Activated CD8-positive, alpha-beta T cell treated with anti-CD3 and anti-CD28 coated beads, Interleukin-2, amount 10 ng/mL, durations not matched to agents 7 days and 5 days (primary cell): Measurements from ENCODE around the gene THADA. TPM values are rescaled to one million over a fixed set of nuclear protein-coding genes. Genes with fewer than 3 reads are reported as not detected.

Source experiments
- ATAC-seq: fragments of 150-1000 bp; cut with Tn5 transposase; one replicate; pipeline ENCODE4 v1.10.0; 2021; ENCODE audit warnings: moderate library complexity
- CTCF ChIA-PET: fragments of 350-600 bp; sonication (Branson Sonifier 250); formaldehyde crosslinking; loops from one replicate; lab custom pipeline; 2021; ENCODE audit warnings: antibody characterized with exemption; lab: Charles Lee
- POLR2A ChIA-PET: fragments of 350-600 bp; sonication (Branson Sonifier 250); formaldehyde crosslinking; loops from one replicate; lab custom pipeline; 2021; ENCODE audit warnings: antibody characterized with exemption; lab: Charles Lee
- DNase-seq: peaks from one replicate; pipeline ENCODE4 v3.0.0-alpha.2; 2020
- H3K27ac Mint-ChIP-seq: one replicate; pipeline ENCODE4 v1.8.0; 2021; ENCODE audit warnings: mild to moderate bottlenecking, mixed read lengths
- H3K27me3 Mint-ChIP-seq: one replicate; pipeline ENCODE4 v1.8.0; 2021; ENCODE audit warnings: low read depth, mixed read lengths
- H3K36me3 Mint-ChIP-seq: one replicate; pipeline ENCODE4 v1.8.0; 2021; ENCODE audit warnings: low read depth, mixed read lengths
- H3K4me1 Mint-ChIP-seq: one replicate; pipeline ENCODE4 v1.8.0; 2021; ENCODE audit warnings: low read depth, mixed read lengths
- H3K4me3 Mint-ChIP-seq: one replicate; pipeline ENCODE4 v1.8.0; 2021; ENCODE audit warnings: mild to moderate bottlenecking, mixed read lengths
- H3K9me3 Mint-ChIP-seq: one replicate; pipeline ENCODE4 v1.8.0; 2022; ENCODE audit warnings: mixed read lengths; ENCODE audit not compliant: insufficient read depth
- total RNA-seq, 2 experiments: library from RNA; stranded (reverse); gene quantifications; one replicate each; pipeline ENCODE4 v1.2.3, GENCODE V29; 2021

Gene THADA
- total RNA-seq, 2 experiments from 2014 or later: 27.0 to 31.9 TPM

DNA sequence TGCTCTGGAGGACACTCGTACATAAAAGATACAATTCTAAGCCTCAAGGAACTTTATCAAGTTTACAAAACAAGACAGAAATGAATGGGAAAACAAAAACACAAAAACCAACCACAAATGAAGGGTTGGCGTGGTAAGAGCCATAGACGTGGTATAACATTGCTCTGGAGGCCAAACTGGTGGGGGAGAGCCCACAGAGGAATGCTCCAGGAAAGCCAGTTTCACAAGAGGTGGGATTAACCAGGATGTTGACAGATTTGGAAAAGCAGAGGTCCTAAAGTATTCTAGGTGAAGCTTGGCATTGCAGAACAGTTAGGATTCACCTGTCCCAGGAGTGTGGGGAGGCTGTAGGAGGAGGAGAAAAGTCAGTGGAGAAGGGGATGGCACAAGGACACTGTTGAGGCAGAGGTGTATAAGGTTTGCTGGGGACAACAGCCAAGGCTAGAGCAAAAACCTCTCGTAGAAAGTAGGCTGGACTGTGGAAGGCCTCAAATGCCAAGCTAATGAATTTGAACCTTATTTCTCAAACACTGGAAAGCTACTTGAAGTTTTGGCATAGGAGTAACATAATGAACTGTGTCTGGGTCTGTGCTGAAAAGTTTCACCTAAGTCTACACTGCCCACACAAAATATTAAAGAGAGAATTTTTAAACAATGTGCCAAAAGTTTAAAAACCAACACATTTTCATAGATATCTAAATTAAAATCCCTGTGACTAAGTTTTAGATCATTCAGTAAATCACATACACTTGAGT lies 135.1 kb downstream of the THADA start:
- CTCF ChIA-PET: interaction anchor here (1.2 to 1.7 kb wide), 2 partner anchors 24 to 35 kb away, joined by 3 to 7 read pairs; no protein-coding TSS in a partner anchor
- no peaks in the 10 kb centered on the region for H3K9me3 Mint-ChIP-seq

DNA sequence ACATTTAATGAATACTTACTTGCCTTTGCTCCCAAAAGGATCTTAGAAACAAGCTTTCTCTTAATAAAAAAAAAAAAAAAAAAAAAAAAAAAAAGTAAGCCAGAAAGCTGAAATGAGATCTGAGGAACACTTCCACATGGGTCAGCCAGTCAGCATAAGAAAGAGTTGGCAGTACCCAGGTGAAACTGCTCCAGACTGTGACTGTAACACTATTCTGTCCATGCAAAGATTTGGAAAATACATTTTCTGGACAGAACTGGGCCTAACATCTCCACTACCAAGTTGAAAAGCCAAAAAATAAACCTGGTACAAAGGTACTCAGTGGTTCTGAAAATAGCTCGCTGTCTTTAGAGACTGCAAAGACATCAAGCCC lies 135.7 kb downstream of the THADA start:
- no peak for DNase-seq
- H3K27me3 Mint-ChIP-seq: no peaks in the 10 kb centered on the region
- ChIA-PET POLR2A (no interaction called here), CTCF (interaction anchor here (1.0 to 1.7 kb wide), 3 partner anchors 24 to 34 kb away, joined by 3 to 7 read pairs (median 3); no protein-coding TSS in a partner anchor)
- ATAC-seq: no peak
- H3K36me3 Mint-ChIP-seq: peaks cover 6% of the 10 kb centered on the region
- H3K9me3 Mint-ChIP-seq: no peaks in the 10 kb centered on the region
- peaks cover 34% of the 10 kb centered on the region for H3K4me1 Mint-ChIP-seq
- H3K27ac Mint-ChIP-seq: no peak overlapping the region
- H3K4me3 Mint-ChIP-seq: no peak overlapping the region

More for the DNA sequence above, 135.1 kb downstream of the THADA start:
- Mint-ChIP-seq H3K4me3 (no peak overlapping the region), H3K27me3 (no peaks in the 10 kb centered on the region), H3K36me3 (peaks cover 4% of the 10 kb centered on the region), H3K27ac (no peak overlapping the region), H3K4me1 (peaks cover 28% of the 10 kb centered on the region)
- POLR2A ChIA-PET: no interaction called here
- ATAC-seq (no peak), DNase-seq (no peak)

DNA sequence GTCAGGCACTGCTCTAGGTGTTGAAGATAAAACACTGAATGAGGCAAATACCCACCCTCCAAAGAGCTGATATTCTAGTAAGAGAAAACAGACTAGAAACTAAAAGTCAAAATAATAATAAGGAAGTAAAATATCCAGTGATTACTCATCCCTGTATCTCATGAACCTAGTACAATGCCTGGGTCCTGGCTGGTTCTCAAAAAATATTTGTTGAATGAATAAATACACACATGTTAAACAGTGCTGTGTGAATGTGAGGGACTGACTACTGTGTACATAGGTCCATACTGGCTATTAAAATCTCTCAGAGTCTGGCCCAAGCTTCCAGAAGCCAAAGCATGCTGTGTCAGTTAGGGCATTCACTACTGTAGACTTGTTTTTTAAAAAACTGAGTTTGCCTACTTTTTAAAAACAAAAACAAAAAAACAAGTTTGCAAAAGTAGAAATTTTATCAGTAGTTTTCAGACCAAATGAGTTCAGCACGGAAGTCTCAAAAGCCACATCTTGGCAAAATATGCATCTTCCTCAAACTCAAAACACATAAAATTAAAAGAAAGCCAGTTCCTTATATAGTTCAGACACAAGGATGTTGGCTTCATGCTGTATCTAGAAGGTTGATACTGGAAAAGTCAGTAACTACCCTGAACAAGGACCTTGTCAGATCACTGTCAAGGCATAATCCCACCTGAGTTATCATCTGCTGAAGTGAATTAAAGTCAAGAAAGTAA lies 136.2 kb downstream of the THADA start:
- Mint-ChIP-seq H3K4me1 (peaks cover 36% of the 10 kb centered on the region), H3K4me3 (no peak overlapping the region), H3K27ac (no peak overlapping the region), H3K27me3 (no peaks in the 10 kb centered on the region), H3K9me3 (no peaks in the 10 kb centered on the region), H3K36me3 (peaks cover 6% of the 10 kb centered on the region)
- ATAC-seq: no peak
- CTCF ChIA-PET: interaction anchor here (1.0 kb wide), 1 partner anchor 25 kb away, joined by 3 read pairs; no protein-coding TSS in a partner anchor
- POLR2A ChIA-PET: no interaction called here
- DNase-seq: no peak

GRCh38 chr2:43458014-43458628 lies 137.7 kb downstream of the THADA start:
- ATAC-seq (no peak), DNase-seq (no peak)
- no peak overlapping the region for H3K27ac Mint-ChIP-seq
- no peaks in the 10 kb centered on the region for H3K27me3 Mint-ChIP-seq
- peaks cover 36% of the 10 kb centered on the region for H3K4me1 Mint-ChIP-seq
- peaks cover 6% of the 10 kb centered on the region for H3K36me3 Mint-ChIP-seq
- no peaks in the 10 kb centered on the region for H3K9me3 Mint-ChIP-seq
- H3K4me3 Mint-ChIP-seq: no peak overlapping the region
- CTCF ChIA-PET: no interaction called here
- POLR2A ChIA-PET: no interaction called here

DNA sequence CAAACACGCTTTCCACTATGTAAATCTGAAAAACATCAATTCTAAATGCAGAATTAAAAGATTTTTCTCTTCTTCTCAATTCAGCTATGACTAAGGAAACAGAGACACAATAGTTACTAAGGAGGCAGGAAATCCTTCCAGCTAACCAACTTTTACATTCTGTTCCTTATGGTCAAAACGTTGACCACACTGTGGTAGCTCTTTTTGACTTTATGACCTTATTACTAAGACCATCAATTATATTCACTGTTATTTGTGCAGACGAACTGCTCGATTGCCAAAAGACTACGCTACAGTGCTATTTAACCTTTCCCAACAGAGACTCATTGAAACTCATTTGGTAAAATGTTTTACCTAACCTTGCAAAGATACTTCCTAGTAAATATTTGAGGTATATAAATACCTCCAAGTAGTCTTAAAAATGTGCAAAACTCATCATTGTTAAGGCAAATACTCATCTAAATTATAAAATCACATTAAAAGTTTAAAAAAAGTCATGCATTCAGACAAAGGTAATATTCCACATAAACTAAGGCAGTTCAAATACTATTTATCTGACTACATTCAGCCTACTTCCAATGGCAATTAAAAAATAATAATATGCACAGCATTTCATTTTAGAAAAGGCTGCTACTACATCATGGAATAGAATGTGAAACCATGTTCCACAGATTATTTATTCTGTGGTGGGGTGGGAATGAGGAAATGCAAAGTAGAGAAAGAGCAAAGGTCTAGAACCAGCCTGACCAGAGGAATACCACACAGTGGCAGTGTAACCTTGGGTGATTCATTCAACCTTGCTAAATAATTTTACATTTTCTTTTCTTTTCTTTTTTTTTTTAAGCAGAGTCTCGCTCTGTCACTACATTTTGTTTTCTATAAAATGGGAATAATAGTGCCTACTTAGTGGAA lies 139.9 kb downstream of the THADA start:
- H3K36me3 Mint-ChIP-seq: peaks cover 19% of the 10 kb centered on the region
- ATAC-seq (no peak), DNase-seq (no peak)
- H3K4me1 Mint-ChIP-seq: peaks cover 27% of the 10 kb centered on the region
- ChIA-PET POLR2A (no interaction called here), CTCF (interaction anchor here (0.6 to 1.2 kb wide), 2 partner anchors 28 to 999 kb away, joined by 3 read pairs; no protein-coding TSS in a partner anchor)
- no peak overlapping the region for H3K27ac Mint-ChIP-seq
- no peak overlapping the region for H3K4me3 Mint-ChIP-seq
- no peaks in the 10 kb centered on the region for H3K27me3 Mint-ChIP-seq
- no peaks in the 10 kb centered on the region for H3K9me3 Mint-ChIP-seq

- H3K27ac Mint-ChIP-seq: no peak overlapping the region
- peaks cover 17% of the 10 kb centered on the region for H3K36me3 Mint-ChIP-seq
- peaks cover 22% of the 10 kb centered on the region for H3K4me1 Mint-ChIP-seq
- ATAC-seq: no peak
- H3K27me3 Mint-ChIP-seq: no peaks in the 10 kb centered on the region
- ChIA-PET POLR2A (no interaction called here), CTCF (interaction anchor here (0.6 to 1.5 kb wide), 2 partner anchors 29 to 998 kb away, joined by 3 to 5 read pairs; no protein-coding TSS in a partner anchor)
- no peak overlapping the region for H3K4me3 Mint-ChIP-seq
- H3K9me3 Mint-ChIP-seq: no peaks in the 10 kb centered on the region
- DNase-seq: no peak
These were observed 140.5 kb downstream of the THADA start for GRCh38 chr2:43455296-43455695.

GRCh38 chr2:43454791-43455190 lies 141.0 kb downstream of the THADA start:
- H3K9me3 Mint-ChIP-seq: no peaks in the 10 kb centered on the region
- no peak for ATAC-seq
- DNase-seq: no peak
- H3K27me3 Mint-ChIP-seq: no peaks in the 10 kb centered on the region
- H3K4me1 Mint-ChIP-seq: peaks cover 22% of the 10 kb centered on the region
- peaks cover 16% of the 10 kb centered on the region for H3K36me3 Mint-ChIP-seq
- no peak overlapping the region for H3K27ac Mint-ChIP-seq
- no peak overlapping the region for H3K4me3 Mint-ChIP-seq
- ChIA-PET CTCF (interaction anchor here (1.5 kb wide), 1 partner anchor 28 kb away, joined by 5 read pairs; no protein-coding TSS in a partner anchor), POLR2A (interaction anchor here (0.5 kb wide), 1 partner anchor 1346 kb away, joined by 3 read pairs; no protein-coding TSS in a partner anchor)

GRCh38 chr2:43453179-43454170 lies 142.4 kb downstream of the THADA start:
- ChIA-PET CTCF (interaction anchor here (0.8 to 1.5 kb wide), 3 partner anchors 27 to 31 kb away, joined by 3 to 5 read pairs (median 3); no protein-coding TSS in a partner anchor), POLR2A (no interaction called here)
- Mint-ChIP-seq H3K36me3 (peaks cover 21% of the 10 kb centered on the region), H3K4me1 (peaks cover 19% of the 10 kb centered on the region), H3K27me3 (no peaks in the 10 kb centered on the region), H3K4me3 (no peak overlapping the region), H3K9me3 (no peaks in the 10 kb centered on the region), H3K27ac (no peak overlapping the region)
- no peak for ATAC-seq
- no peak for DNase-seq

GRCh38 chr2:43452318-43452731 lies 143.5 kb downstream of the THADA start:
- Mint-ChIP-seq H3K4me3 (no peak overlapping the region), H3K9me3 (no peaks in the 10 kb centered on the region), H3K36me3 (peaks cover 21% of the 10 kb centered on the region), H3K27ac (no peak overlapping the region), H3K27me3 (no peaks in the 10 kb centered on the region), H3K4me1 (peaks cover 19% of the 10 kb centered on the region)
- ChIA-PET POLR2A (interaction anchor here (0.6 kb wide), 1 partner anchor 16 kb away, joined by 5 read pairs; no protein-coding TSS in a partner anchor), CTCF (interaction anchor here (0.7 kb wide), 1 partner anchor 28 kb away, joined by 3 read pairs; no protein-coding TSS in a partner anchor)
- DNase-seq (no peak), ATAC-seq (no peak)

- H3K9me3 Mint-ChIP-seq: no peaks in the 10 kb centered on the region
- ATAC-seq (no peak), DNase-seq (no peak)
- H3K4me3 Mint-ChIP-seq: no peak overlapping the region
- CTCF ChIA-PET: interaction anchor here (1.2 to 1.3 kb wide), 2 partner anchors 33 to 126 kb away, joined by 3 to 4 read pairs; no protein-coding TSS in a partner anchor
- no peaks in the 10 kb centered on the region for H3K27me3 Mint-ChIP-seq
- POLR2A ChIA-PET: no interaction called here
- no peak overlapping the region for H3K27ac Mint-ChIP-seq
- H3K36me3 Mint-ChIP-seq: peaks cover 29% of the 10 kb centered on the region
- peaks cover 8% of the 10 kb centered on the region for H3K4me1 Mint-ChIP-seq
These were observed 145.2 kb downstream of the THADA start for GRCh38 chr2:43450617-43451016.
